Lung (tissue), 12 donors: ENCODE measurements around the gene XYLT1. TPM values are rescaled to one million over a fixed set of nuclear protein-coding genes. Genes with fewer than 3 reads are reported as not detected.

Experiments used
- ATAC-seq: fragments of 200-7000 bp; cut with Tn5 transposase; one replicate; pipeline ENCODE4 v1.9.1; 2020; ENCODE audit warnings: moderate number of reproducible peaks; ENCODE audit not compliant: insufficient read depth, low FRiP score
- DNase-seq, 3 donors: peaks; one replicate each; pipeline ENCODE4 v3.0.0-alpha.2; 2013 to 2017
- H3K27ac ChIP-seq, 2 donors: one replicate each; pipeline ENCODE4 v1.5.1; 2013; ENCODE audit warnings: mild to moderate bottlenecking in 2 of 2, moderate library complexity in 2 of 2, control low read depth in 1 of 2, inconsistent platforms in 1 of 2, low read depth in 1 of 2, low read length in 1 of 2
- H3K27me3 ChIP-seq, 3 donors: one replicate each; pipeline ENCODE4 v1.5.1; 2013; ENCODE audit warnings: low read length in 2 of 3; ENCODE audit not compliant: control insufficient read depth in 3 of 3, insufficient read depth in 3 of 3
- H3K36me3 ChIP-seq, 4 donors: one replicate each; pipeline ENCODE4 v1.5.1; 2013; ENCODE audit warnings: low read length in 4 of 4, mild to moderate bottlenecking in 1 of 4, moderate library complexity in 1 of 4; ENCODE audit not compliant: control insufficient read depth in 4 of 4, insufficient read depth in 4 of 4
- H3K4me1 ChIP-seq, 5 donors: one replicate each; pipeline ENCODE4 v1.5.1; 2013; ENCODE audit warnings: low read length in 5 of 5, mild to moderate bottlenecking in 2 of 5, moderate library complexity in 1 of 5; ENCODE audit not compliant: control insufficient read depth in 5 of 5, insufficient read depth in 5 of 5
- H3K4me3 ChIP-seq: one replicate; pipeline ENCODE4 v1.5.1; 2013; ENCODE audit warnings: mild to moderate bottlenecking, control low read depth, moderate library complexity
- H3K9ac ChIP-seq, 2 donors: one replicate each; pipeline ENCODE4 v1.5.1; 2013; ENCODE audit warnings: low read length in 2 of 2, control low read depth in 1 of 2; ENCODE audit not compliant: insufficient read depth in 1 of 2
- H3K9me3 ChIP-seq, 4 donors: one replicate each; pipeline ENCODE4 v1.5.1; 2013; ENCODE audit warnings: low read length in 3 of 4, mild to moderate bottlenecking in 1 of 4, moderate library complexity in 1 of 4; ENCODE audit not compliant: control insufficient read depth in 4 of 4, insufficient read depth in 3 of 4
- CTCF ChIP-seq: IDR thresholded peaks from 2 replicates; pipeline ENCODE4 v1.5.1; 2012; ENCODE audit warnings: mild to moderate bottlenecking; ENCODE audit errors: control extremely low read depth, extremely low read depth
- WGBS, 2 donors: extraction: QIAGEN DNeasy Blood & Tissue Kit; methylation state at CpG; one replicate each; pipeline ENCODE4 v1.1.7; 2013; 5-methylcytosine and 5-hydroxymethylcytosine counted together
- polyA plus RNA-seq, 2 donors: library from polyadenylated mRNA; stranded (reverse); fragments of 200-250 nt; gene quantifications; one replicate each; pipeline ENCODE4 v1.2.1, GENCODE V29; 2013
- total RNA-seq, 2 donors: library from RNA; depleted of rRNA in 1 of 2; stranded (reverse); fragments of >200 nt in 1 of 2; gene quantifications; one replicate each; pipeline ENCODE4 v1.2.1, GENCODE V29; 2014 to 2021
- donor health status: control.
- donor health status: control.
- donor health status: Bipolar disorder and iron deficiency.
- donor health status: healthy.
- donor health status: DM: yes; HTN: yes; CAD: no.

Gene XYLT1
- total and polyA plus RNA-seq, 4 donors: 1.4 to 11.5 (median 6.9) TPM

- no peak overlapping the region for H3K4me3 ChIP-seq
- peaks cover 0 to 28% (median 10%) of the 10 kb centered on the region in 5 donors for H3K4me1 ChIP-seq
- peak in 1 of 3 donors; percentile 58 for DNase-seq
- H3K9me3 ChIP-seq: no peaks in the 10 kb centered on the region
- WGBS, 2 donors: 93 to 94% methylated on average over 5 of the region's 5 CpGs
- H3K27ac ChIP-seq: no peak overlapping the region
- no peaks in the 10 kb centered on the region for H3K27me3 ChIP-seq
- H3K9ac ChIP-seq: no peak overlapping the region
- no peaks in the 10 kb centered on the region for H3K36me3 ChIP-seq
- ATAC-seq: no peak
- TF ChIP-seq CTCF: no peak
These were observed 98.4 kb downstream of the XYLT1 start for GRCh38 chr16:17372386-17372785.

- Histone ChIP-seq H3K4me3 (no peak overlapping the region), H3K9ac (no peak overlapping the region), H3K9me3 (no peaks in the 10 kb centered on the region), H3K27me3 (no peaks in the 10 kb centered on the region), H3K27ac (no peak overlapping the region), H3K36me3 (no peaks in the 10 kb centered on the region), H3K4me1 (peaks cover 0 to 33% (median 10%) of the 10 kb centered on the region in 5 donors)
- no peak for TF ChIP-seq CTCF
- DNase-seq (no peak), ATAC-seq (no peak)
- WGBS, 2 donors: 62 to 78% methylated on average over 2 of the region's 2 CpGs
These were observed 99.5 kb downstream of the XYLT1 start for GRCh38 chr16:17371299-17371698.

- Histone ChIP-seq H3K4me1 (peaks cover 0 to 35% (median 10%) of the 10 kb centered on the region in 5 donors), H3K36me3 (no peaks in the 10 kb centered on the region), H3K9me3 (no peaks in the 10 kb centered on the region), H3K4me3 (no peak overlapping the region), H3K27me3 (no peaks in the 10 kb centered on the region), H3K27ac (peak overlapping the region in 1 of 2 donors; percentile 37), H3K9ac (no peak overlapping the region)
- no peak for TF ChIP-seq CTCF
- WGBS, 2 donors: 60% methylated on average over 4 of the region's 4 CpGs
- DNase-seq (no peak), ATAC-seq (no peak)
These were observed 100.0 kb downstream of the XYLT1 start for GRCh38 chr16:17370731-17371285.

GRCh38 chr16:17370223-17370707, 100.5 kb downstream of the XYLT1 start:
- H3K36me3 ChIP-seq: no peaks in the 10 kb centered on the region
- ATAC-seq: no peak
- 74 to 76% methylated on average over 13 of the region's 13 CpGs for WGBS, 2 donors
- H3K27me3 ChIP-seq: no peaks in the 10 kb centered on the region
- no peak for TF ChIP-seq CTCF
- no peak overlapping the region for H3K4me3 ChIP-seq
- no peak overlapping the region for H3K9ac ChIP-seq
- DNase-seq: peak in 1 of 3 donors; percentile 43
- H3K4me1 ChIP-seq: peaks cover 0 to 37% (median 10%) of the 10 kb centered on the region in 5 donors
- peak overlapping the region in 1 of 2 donors; percentile 68 for H3K27ac ChIP-seq
- no peaks in the 10 kb centered on the region for H3K9me3 ChIP-seq
